ENCODE data around the gene PLAC1. TPM values are rescaled to one million over a fixed set of nuclear protein-coding genes. Genes with fewer than 3 reads are reported as not detected.

The PLAC1 gene
- total and polyA plus RNA-seq, 11 donors = 0.62 TPM; not detected in 10

GRCh38 chrX:134548257-134549201 is 109.7 kb downstream of the PLAC1 start:
- DNase-seq (no peak), ATAC-seq (no peak)
- Histone ChIP-seq H3K4me3 (peak overlapping the region; percentile 37 to 85 (median 63)), H3K27ac (peak overlapping the region in 11 of 12 donors; percentile 80 to 90 (median 87)), H3K9me3 (no peaks in the 10 kb centered on the region), H3K27me3 (peaks cover 0 to 43% (median 0%) of the 10 kb centered on the region in 9 donors), H3K36me3 (no peaks in the 10 kb centered on the region), H3K4me1 (peaks cover 0 to 13% (median 0%) of the 10 kb centered on the region in 12 donors)
- intact Hi-C loops (cut with DNase I) = no loop called here
- WGBS, 4 donors = 1 to 34% (median 17%) methylated on average over 33 of the region's 33 CpGs
- TF ChIP-seq POLR2A (IDR thresholded peaks at IDR 0.05) (no peak), CTCF (IDR thresholded peaks at IDR 0.05) (no peak)

DNA sequence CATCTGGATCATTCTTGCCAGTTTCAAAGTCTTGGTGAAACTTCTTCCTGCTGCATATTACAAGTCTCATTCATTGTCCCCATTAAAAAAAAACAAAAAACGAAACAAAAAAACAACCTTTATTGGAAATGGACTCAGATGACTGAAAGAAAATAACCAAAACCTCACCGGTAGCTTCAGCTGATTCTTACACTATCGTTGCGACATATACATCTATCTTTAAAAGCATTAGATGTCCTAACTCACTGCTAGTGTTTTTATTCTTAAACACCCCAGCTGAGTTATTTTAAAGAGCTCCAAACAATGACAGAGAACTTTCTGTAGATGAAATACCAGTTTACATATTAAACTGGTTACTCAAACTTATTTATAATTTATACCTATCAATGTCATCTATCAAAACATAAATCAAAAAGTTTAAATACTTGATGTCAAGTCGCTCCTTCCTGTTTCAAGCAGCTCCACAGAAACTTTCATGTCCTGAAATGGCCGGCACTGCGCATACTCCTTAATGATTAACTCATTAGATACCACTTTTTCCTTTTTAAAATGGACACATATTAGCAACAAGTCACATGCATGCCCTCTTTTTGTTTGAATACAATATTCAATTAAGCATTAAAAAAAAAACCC is 111.1 kb downstream of the PLAC1 start:
- intact Hi-C loops (cut with DNase I) = no loop called here
- no peaks in the 10 kb centered on the region for H3K36me3 ChIP-seq
- H3K9me3 ChIP-seq = no peaks in the 10 kb centered on the region
- DNase-seq = no peak
- 48 to 59% (median 55%) methylated on average over 7 of the region's 7 CpGs for WGBS, 4 donors
- H3K4me1 ChIP-seq = peaks cover 0 to 14% (median 0%) of the 10 kb centered on the region in 12 donors
- peaks cover 0 to 49% (median 0%) of the 10 kb centered on the region in 9 donors for H3K27me3 ChIP-seq
- TF ChIP-seq POLR2A (IDR thresholded peaks at IDR 0.05) = no peak
- no peak for TF ChIP-seq CTCF (IDR thresholded peaks at IDR 0.05)
- peak overlapping the region in 5 of 12 donors; percentile 64 to 85 (median 67) for H3K4me3 ChIP-seq
- ATAC-seq = no peak
- H3K27ac ChIP-seq = no peak overlapping the region

- TF ChIP-seq CTCF (IDR thresholded peaks at IDR 0.05) (no peak), POLR2A (IDR thresholded peaks at IDR 0.05) (no peak)
Measured at GRCh38 chrX:134546187-134546586, 112.1 kb downstream of the PLAC1 start.

DNA sequence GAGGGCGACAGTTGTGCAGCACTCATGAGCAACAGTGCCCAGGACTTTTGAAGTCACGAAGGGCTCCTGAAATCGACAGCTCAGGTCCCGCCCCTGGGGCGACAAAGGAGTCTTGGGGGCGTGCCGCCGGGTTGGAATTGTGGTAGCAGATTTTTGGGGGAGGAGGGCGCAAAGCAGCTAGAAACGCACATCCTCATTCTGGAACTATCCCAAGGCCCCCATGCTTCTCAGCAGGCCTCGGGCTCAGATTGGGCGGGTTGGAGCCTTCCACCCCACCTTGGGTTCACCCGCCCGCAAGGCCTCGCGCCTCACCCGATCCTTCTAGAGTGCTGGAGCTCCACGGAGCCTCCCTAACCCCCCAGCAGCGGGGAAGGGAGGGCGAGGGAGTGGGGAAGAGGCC is 112.8 kb downstream of the PLAC1 start:
- intact Hi-C loops (cut with DNase I) = no loop called here
- no peak for ATAC-seq
- Histone ChIP-seq H3K27ac (no peak overlapping the region), H3K4me1 (peaks cover 0 to 13% (median 0%) of the 10 kb centered on the region in 12 donors), H3K36me3 (no peaks in the 10 kb centered on the region), H3K9me3 (no peaks in the 10 kb centered on the region), H3K4me3 (peak overlapping the region in 2 of 12 donors; percentile 41 to 55), H3K27me3 (peaks cover 0 to 41% (median 0%) of the 10 kb centered on the region in 9 donors)
- TF ChIP-seq POLR2A (IDR thresholded peaks at IDR 0.05) (no peak), CTCF (IDR thresholded peaks at IDR 0.05) (no peak)
- 60 to 80% (median 69%) methylated on average over 15 to 20 of the region's 20 CpGs for WGBS, 4 donors
- DNase-seq = no peak

More at GRCh38 chrX:134546187-134546586, 112.1 kb downstream of the PLAC1 start:
- no peaks in the 10 kb centered on the region for H3K36me3 ChIP-seq
- H3K27me3 ChIP-seq = peaks cover 0 to 46% (median 0%) of the 10 kb centered on the region in 9 donors
- WGBS, 4 donors = 63 to 83% (median 79%) methylated on average over 13 to 35 of the region's 35 CpGs
- peaks cover 0 to 16% (median 0%) of the 10 kb centered on the region in 12 donors for H3K4me1 ChIP-seq
- no peak overlapping the region for H3K27ac ChIP-seq
- H3K4me3 ChIP-seq = no peak overlapping the region
- intact Hi-C loops (cut with DNase I) = no loop called here
- DNase-seq (no peak), ATAC-seq (no peak)
- H3K9me3 ChIP-seq = no peaks in the 10 kb centered on the region
